ENCODE measurements around the gene ARHGAP45. TPM values are rescaled to one million over a fixed set of nuclear protein-coding genes. Genes with fewer than 3 reads are reported as not detected.

Gene ARHGAP45
- total RNA-seq, 2 donors from 2014 or later = 603 to 646 TPM

- no peaks in the 10 kb centered on the region for H3K36me3 Mint-ChIP-seq (ENCODE audit: low read depth)
Measured at GRCh38 chr19:1041835-1042685, 24.9 kb upstream of the ARHGAP45 start.

DNA sequence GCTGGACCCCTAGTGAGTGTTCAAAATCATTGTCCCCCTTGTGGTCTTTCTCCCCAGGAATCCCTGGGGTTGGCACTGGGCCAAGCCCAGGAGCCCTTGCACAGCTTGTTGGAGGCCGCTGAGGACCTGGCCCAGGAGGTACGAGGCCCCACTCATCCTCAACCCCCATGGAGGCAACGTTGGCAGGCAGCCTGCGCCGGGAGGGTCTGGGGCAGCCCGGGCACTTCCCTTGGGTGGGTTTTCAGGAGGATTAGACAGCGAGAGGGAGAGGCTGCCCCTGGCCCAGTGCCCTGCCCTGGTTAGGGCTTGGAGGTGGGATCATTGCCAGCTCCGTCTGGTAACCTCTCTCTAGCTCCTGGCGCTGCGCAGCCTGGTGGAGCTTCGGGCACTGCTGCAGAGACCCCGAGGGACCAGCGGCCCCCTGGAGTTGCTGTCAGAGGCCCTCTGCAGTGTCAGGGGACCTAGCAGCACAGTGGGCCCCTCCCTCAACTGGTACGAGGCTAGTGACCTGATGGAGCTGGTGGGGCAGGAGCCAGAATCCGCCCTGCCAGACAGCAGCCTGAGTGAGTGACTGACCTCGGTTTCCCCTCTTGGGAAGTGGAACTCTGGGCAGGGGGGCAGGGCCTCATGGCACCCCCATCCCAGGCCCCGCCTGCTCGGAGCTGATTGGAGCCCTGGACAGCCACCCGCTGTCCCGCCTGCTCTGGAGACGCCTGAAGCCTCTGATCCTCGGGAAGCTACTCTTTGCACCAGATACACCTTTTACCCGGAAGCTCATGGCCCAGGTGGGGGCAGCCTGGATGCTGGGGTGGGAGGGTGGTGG is 24.1 kb upstream of the ARHGAP45 start:
- H3K4me3 Mint-ChIP-seq = peak overlapping the region; percentile 65
- no peak for DNase-seq
- no peak for ATAC-seq
- H3K4me1 Mint-ChIP-seq = peaks cover 23% of the 10 kb centered on the region
- H3K9me3 ChIP-seq (ENCODE audit: control insufficient read depth, low read length, poor library complexity, severe bottlenecking) = no peaks in the 10 kb centered on the region
- no peaks in the 10 kb centered on the region for H3K36me3 Mint-ChIP-seq (ENCODE audit: low read depth)
- no peaks in the 10 kb centered on the region for H3K27me3 Mint-ChIP-seq
- peak overlapping the region; percentile 19 for H3K27ac Mint-ChIP-seq

More at GRCh38 chr19:1041835-1042685, 24.9 kb upstream of the ARHGAP45 start:
- DNase-seq = no peak
- peaks cover 28% of the 10 kb centered on the region for H3K4me1 Mint-ChIP-seq
- no peak for ATAC-seq
- H3K27me3 Mint-ChIP-seq = no peaks in the 10 kb centered on the region
- no peaks in the 10 kb centered on the region for H3K9me3 ChIP-seq (ENCODE audit: control insufficient read depth, low read length, poor library complexity, severe bottlenecking)
- H3K4me3 Mint-ChIP-seq = peak overlapping the region; percentile 97
- peak overlapping the region; percentile 97 for H3K27ac Mint-ChIP-seq

DNA sequence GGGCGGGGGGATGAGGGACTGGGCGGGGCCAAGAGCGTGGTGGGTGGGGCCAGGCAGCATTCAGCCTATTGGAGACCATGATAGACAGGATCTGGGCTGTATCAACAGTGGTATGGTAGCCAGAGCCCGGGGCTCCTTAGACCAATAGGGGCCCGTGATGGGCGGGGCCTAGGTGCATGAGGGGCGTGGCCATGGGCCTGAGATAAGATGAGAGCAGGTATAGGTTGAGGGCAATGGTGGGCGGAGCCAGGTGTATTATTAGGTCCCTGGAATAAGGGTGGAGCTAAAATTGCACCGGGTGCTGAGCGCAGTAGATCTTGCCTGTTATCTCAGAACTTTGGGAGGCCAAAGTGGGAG is 21.7 kb upstream of the ARHGAP45 start:
- H3K4me1 Mint-ChIP-seq = peaks cover 8% of the 10 kb centered on the region
- peak overlapping the region; percentile 22 for H3K4me3 Mint-ChIP-seq
- H3K36me3 Mint-ChIP-seq (ENCODE audit: low read depth) = no peaks in the 10 kb centered on the region
- ATAC-seq = peak; percentile 77
- H3K27ac Mint-ChIP-seq = no peak overlapping the region
- no peaks in the 10 kb centered on the region for H3K9me3 ChIP-seq (ENCODE audit: control insufficient read depth, low read length, poor library complexity, severe bottlenecking)
- no peaks in the 10 kb centered on the region for H3K27me3 Mint-ChIP-seq
- DNase-seq = peak; percentile 56 to 65 (median 63)

GRCh38 chr19:1046117-1046626 is 20.8 kb upstream of the ARHGAP45 start:
- Mint-ChIP-seq H3K4me1 (peaks cover 5% of the 10 kb centered on the region), H3K4me3 (no peak overlapping the region), H3K27me3 (no peaks in the 10 kb centered on the region), H3K27ac (no peak overlapping the region), H3K36me3 (ENCODE audit: low read depth) (no peaks in the 10 kb centered on the region)
- no peak for DNase-seq
- no peaks in the 10 kb centered on the region for H3K9me3 ChIP-seq (ENCODE audit: control insufficient read depth, low read length, poor library complexity, severe bottlenecking)
- no peak for ATAC-seq

DNA sequence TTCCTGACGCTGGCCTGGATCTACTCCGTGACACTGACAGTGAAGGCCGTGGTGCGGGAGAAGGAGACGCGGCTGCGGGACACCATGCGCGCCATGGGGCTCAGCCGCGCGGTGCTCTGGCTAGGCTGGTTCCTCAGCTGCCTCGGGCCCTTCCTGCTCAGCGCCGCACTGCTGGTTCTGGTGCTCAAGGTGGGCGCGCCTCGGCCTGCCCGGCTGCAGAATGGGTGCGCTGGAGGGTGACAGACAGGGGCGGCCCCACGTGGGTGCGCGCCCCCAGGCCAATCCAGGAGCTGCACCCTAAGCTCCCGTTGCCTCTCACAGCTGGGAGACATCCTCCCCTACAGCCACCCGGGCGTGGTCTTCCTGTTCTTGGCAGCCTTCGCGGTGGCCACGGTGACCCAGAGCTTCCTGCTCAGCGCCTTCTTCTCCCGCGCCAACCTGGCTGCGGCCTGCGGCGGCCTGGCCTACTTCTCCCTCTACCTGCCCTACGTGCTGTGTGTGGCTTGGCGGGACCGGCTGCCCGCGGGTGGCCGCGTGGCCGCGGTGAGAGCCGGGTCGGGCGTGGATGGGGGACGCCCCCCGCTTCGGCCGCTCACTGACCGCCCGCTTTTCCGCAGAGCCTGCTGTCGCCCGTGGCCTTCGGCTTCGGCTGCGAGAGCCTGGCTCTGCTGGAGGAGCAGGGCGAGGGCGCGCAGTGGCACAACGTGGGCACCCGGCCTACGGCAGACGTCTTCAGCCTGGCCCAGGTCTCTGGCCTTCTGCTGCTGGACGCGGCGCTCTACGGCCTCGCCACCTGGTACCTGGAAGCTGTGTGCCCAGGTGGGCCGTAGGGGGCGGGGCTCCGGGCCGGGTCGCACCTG is 19.9 kb upstream of the ARHGAP45 start:
- ATAC-seq = peak; percentile 35
- H3K4me1 Mint-ChIP-seq = peaks cover 8% of the 10 kb centered on the region
- no peak for DNase-seq
- H3K36me3 Mint-ChIP-seq (ENCODE audit: low read depth) = no peaks in the 10 kb centered on the region
- no peak overlapping the region for H3K4me3 Mint-ChIP-seq
- no peaks in the 10 kb centered on the region for H3K9me3 ChIP-seq (ENCODE audit: control insufficient read depth, low read length, poor library complexity, severe bottlenecking)
- H3K27me3 Mint-ChIP-seq = no peaks in the 10 kb centered on the region
- H3K27ac Mint-ChIP-seq = no peak overlapping the region

GRCh38 chr19:1047696-1048147 is 19.2 kb upstream of the ARHGAP45 start:
- Mint-ChIP-seq H3K27me3 (no peaks in the 10 kb centered on the region), H3K4me3 (no peak overlapping the region), H3K4me1 (peaks cover 10% of the 10 kb centered on the region), H3K27ac (no peak overlapping the region), H3K36me3 (ENCODE audit: low read depth) (no peaks in the 10 kb centered on the region)
- no peak for DNase-seq
- no peaks in the 10 kb centered on the region for H3K9me3 ChIP-seq (ENCODE audit: control insufficient read depth, low read length, poor library complexity, severe bottlenecking)
- no peak for ATAC-seq

DNA sequence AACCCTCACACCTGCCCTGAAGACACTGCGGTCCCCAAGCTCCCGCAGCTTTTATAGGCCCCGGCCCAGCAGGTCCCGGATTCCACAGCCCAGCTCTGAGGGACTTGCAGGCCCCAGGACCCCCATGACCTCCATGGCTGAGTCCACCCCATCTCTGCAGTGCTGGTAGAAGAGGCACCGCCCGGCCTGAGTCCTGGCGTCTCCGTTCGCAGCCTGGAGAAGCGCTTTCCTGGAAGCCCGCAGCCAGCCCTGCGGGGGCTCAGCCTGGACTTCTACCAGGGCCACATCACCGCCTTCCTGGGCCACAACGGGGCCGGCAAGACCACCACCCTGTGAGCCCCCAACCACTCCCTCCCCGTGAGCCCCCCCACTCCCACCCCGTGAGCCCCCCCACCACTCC is 17.9 kb upstream of the ARHGAP45 start:
- Mint-ChIP-seq H3K27ac (no peak overlapping the region), H3K36me3 (ENCODE audit: low read depth) (no peaks in the 10 kb centered on the region), H3K27me3 (no peaks in the 10 kb centered on the region), H3K4me3 (no peak overlapping the region), H3K4me1 (peaks cover 10% of the 10 kb centered on the region)
- ATAC-seq = no peak
- no peaks in the 10 kb centered on the region for H3K9me3 ChIP-seq (ENCODE audit: control insufficient read depth, low read length, poor library complexity, severe bottlenecking)
- DNase-seq = no peak

- peaks cover 10% of the 10 kb centered on the region for H3K4me1 Mint-ChIP-seq
- no peak overlapping the region for H3K27ac Mint-ChIP-seq
- ATAC-seq = no peak
- H3K36me3 Mint-ChIP-seq (ENCODE audit: low read depth) = no peaks in the 10 kb centered on the region
- H3K9me3 ChIP-seq (ENCODE audit: control insufficient read depth, low read length, poor library complexity, severe bottlenecking) = no peaks in the 10 kb centered on the region
- no peak overlapping the region for H3K4me3 Mint-ChIP-seq
- no peak for DNase-seq
- H3K27me3 Mint-ChIP-seq = no peaks in the 10 kb centered on the region
Measured at GRCh38 chr19:1049800-1050199, 17.2 kb upstream of the ARHGAP45 start.

- H3K4me1 Mint-ChIP-seq = peaks cover 8% of the 10 kb centered on the region
- no peaks in the 10 kb centered on the region for H3K9me3 ChIP-seq (ENCODE audit: control insufficient read depth, low read length, poor library complexity, severe bottlenecking)
- H3K27me3 Mint-ChIP-seq = no peaks in the 10 kb centered on the region
- no peak overlapping the region for H3K4me3 Mint-ChIP-seq
- no peak overlapping the region for H3K27ac Mint-ChIP-seq
- no peaks in the 10 kb centered on the region for H3K36me3 Mint-ChIP-seq (ENCODE audit: low read depth)
- ATAC-seq (no peak), DNase-seq (no peak)
Measured at GRCh38 chr19:1050989-1051788, 15.8 kb upstream of the ARHGAP45 start.

DNA sequence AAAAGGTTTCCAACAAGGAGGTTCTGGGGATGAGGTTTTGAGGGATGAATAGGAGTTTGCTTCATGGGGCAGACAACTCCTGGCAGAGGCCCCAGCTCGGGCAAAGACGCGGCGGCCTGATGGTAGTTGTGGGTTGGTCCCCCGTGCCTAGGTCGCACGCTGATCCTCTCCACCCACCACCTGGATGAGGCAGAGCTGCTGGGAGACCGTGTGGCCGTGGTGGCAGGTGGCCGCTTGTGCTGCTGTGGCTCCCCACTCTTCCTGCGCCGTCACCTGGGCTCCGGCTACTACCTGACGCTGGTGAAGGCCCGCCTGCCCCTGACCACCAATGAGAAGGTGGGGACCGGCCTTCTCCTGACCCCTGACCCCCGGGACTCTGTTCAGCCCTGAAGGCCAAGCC is 15.2 kb upstream of the ARHGAP45 start:
- H3K27ac Mint-ChIP-seq = no peak overlapping the region
- H3K9me3 ChIP-seq (ENCODE audit: control insufficient read depth, low read length, poor library complexity, severe bottlenecking) = no peaks in the 10 kb centered on the region
- H3K27me3 Mint-ChIP-seq = no peaks in the 10 kb centered on the region
- peaks cover 12% of the 10 kb centered on the region for H3K4me1 Mint-ChIP-seq
- H3K36me3 Mint-ChIP-seq (ENCODE audit: low read depth) = no peaks in the 10 kb centered on the region
- no peak overlapping the region for H3K4me3 Mint-ChIP-seq
- DNase-seq (no peak), ATAC-seq (no peak)

GRCh38 chr19:1052349-1052975 is 14.5 kb upstream of the ARHGAP45 start:
- Mint-ChIP-seq H3K4me1 (peaks cover 18% of the 10 kb centered on the region), H3K4me3 (peak overlapping the region; percentile 36), H3K27ac (no peak overlapping the region), H3K27me3 (no peaks in the 10 kb centered on the region), H3K36me3 (ENCODE audit: low read depth) (no peaks in the 10 kb centered on the region)
- no peaks in the 10 kb centered on the region for H3K9me3 ChIP-seq (ENCODE audit: control insufficient read depth, low read length, poor library complexity, severe bottlenecking)
- ATAC-seq = no peak
- no peak for DNase-seq

Data from T-helper 17 cell (primary cell).